H1 (cell line): ENCODE measurements around the gene GGT7. TPM values are rescaled to one million over a fixed set of nuclear protein-coding genes. Genes with fewer than 3 reads are reported as not detected.

Experiments
- BRCA1 ChIP-seq: IDR thresholded peaks from 2 replicates; pipeline ENCODE4 v1.6.1; 2012; ENCODE audit warnings: low read depth, low read length, improper control_type of control experiment
- EZH2 ChIP-seq: fragments of 200-600 bp; sonication (generic); IDR thresholded peaks from 2 replicates; pipeline ENCODE4 v1.7.1; 2012; ENCODE audit warnings: low read depth, mild to moderate bottlenecking, moderate library complexity, low read length, inconsistent platforms; ENCODE audit not compliant: severe bottlenecking
- JUND ChIP-seq: IDR thresholded peaks from 2 replicates; pipeline ENCODE4 v1.6.1; 2011; ENCODE audit warnings: mild to moderate bottlenecking, improper control_type of control experiment, low read length
- KDM4A ChIP-seq: IDR thresholded peaks from one replicate; pipeline ENCODE4 v1.7.1; 2012; ENCODE audit warnings: low read depth, mild to moderate bottlenecking, moderate library complexity, low read length, inconsistent platforms; ENCODE audit not compliant: severe bottlenecking
- KDM5A ChIP-seq: fragments of 200-600 bp; IDR thresholded peaks from 2 replicates; pipeline ENCODE4 v1.7.1; 2012; ENCODE audit warnings: mild to moderate bottlenecking, low read length, inconsistent platforms, mixed read lengths
- NRF1 ChIP-seq: IDR thresholded peaks from 2 replicates; pipeline ENCODE4 v1.6.1; 2011; ENCODE audit warnings: mild to moderate bottlenecking, low read depth, low read length, improper control_type of control experiment
- TCF12 ChIP-seq: IDR thresholded peaks from 2 replicates; pipeline ENCODE4 v1.6.1; 2011; ENCODE audit warnings: low read depth, mild to moderate bottlenecking, low read length
- polyA plus RNA-seq, 7 experiments: library from polyadenylated mRNA; depleted of rRNA in 3 of 7; stranded (reverse) in 5 of 7; unstranded in 2 of 7; fragments of >200 nt in 5 of 7; fragments of 200-250 nt in 2 of 7; gene quantifications; 1 replicate in 5 of 7; 2 replicates in 1 of 7; 4 replicates in 1 of 7; pipeline versions ENCODE4 v1.2.1 to v1.2.3, GENCODE V29; 2011 to 2013; ENCODE audit warnings: missing spikeins in 2 of 7, mixed read lengths in 2 of 7
- total RNA-seq: library from RNA; stranded (reverse); fragmentation: NEBNext Ultra II Directional; extraction: Animal tissue kit (Norgen Biotek cat#: 25700); gene quantifications from 2 replicates; pipeline ENCODE4 v1.2.1, GENCODE V29; 2021
- TF ChIP-seq, protein P1 (sequence below): IDR thresholded peaks from 2 replicates; pipeline ENCODE4 v1.6.1; 2012; ENCODE audit warnings: inconsistent platforms
- TF ChIP-seq, protein P2 (sequence below): fragments of 300-600 bp; sonication (generic); IDR thresholded peaks from 2 replicates; pipeline ENCODE4 v1.7.1; 2012; ENCODE audit warnings: low read length, moderate library complexity, mild to moderate bottlenecking, inconsistent platforms; ENCODE audit not compliant: insufficient replicate concordance

Gene GGT7
- total and polyA plus RNA-seq, 2 of the 8 experiments (the other 6 are each of a cell fraction or from before 2014, with no cell fraction given): 20.2 to 25.5 TPM

GRCh38 chr20:34825530-34826362 lies 46.9 kb downstream of the GGT7 start, which contains the start of gene NCOA6 (continued):
- TF ChIP-seq, protein P1, sequence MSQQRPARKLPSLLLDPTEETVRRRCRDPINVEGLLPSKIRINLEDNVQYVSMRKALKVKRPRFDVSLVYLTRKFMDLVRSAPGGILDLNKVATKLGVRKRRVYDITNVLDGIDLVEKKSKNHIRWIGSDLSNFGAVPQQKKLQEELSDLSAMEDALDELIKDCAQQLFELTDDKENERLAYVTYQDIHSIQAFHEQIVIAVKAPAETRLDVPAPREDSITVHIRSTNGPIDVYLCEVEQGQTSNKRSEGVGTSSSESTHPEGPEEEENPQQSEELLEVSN: peak; percentile 49; the same call in 1 of the 2 replicates
- TF ChIP-seq BRCA1: no peak
- TF ChIP-seq EZH2: no peak
- no peak for TF ChIP-seq NRF1
- TF ChIP-seq TCF12: no peak
- TF ChIP-seq, protein P2, sequence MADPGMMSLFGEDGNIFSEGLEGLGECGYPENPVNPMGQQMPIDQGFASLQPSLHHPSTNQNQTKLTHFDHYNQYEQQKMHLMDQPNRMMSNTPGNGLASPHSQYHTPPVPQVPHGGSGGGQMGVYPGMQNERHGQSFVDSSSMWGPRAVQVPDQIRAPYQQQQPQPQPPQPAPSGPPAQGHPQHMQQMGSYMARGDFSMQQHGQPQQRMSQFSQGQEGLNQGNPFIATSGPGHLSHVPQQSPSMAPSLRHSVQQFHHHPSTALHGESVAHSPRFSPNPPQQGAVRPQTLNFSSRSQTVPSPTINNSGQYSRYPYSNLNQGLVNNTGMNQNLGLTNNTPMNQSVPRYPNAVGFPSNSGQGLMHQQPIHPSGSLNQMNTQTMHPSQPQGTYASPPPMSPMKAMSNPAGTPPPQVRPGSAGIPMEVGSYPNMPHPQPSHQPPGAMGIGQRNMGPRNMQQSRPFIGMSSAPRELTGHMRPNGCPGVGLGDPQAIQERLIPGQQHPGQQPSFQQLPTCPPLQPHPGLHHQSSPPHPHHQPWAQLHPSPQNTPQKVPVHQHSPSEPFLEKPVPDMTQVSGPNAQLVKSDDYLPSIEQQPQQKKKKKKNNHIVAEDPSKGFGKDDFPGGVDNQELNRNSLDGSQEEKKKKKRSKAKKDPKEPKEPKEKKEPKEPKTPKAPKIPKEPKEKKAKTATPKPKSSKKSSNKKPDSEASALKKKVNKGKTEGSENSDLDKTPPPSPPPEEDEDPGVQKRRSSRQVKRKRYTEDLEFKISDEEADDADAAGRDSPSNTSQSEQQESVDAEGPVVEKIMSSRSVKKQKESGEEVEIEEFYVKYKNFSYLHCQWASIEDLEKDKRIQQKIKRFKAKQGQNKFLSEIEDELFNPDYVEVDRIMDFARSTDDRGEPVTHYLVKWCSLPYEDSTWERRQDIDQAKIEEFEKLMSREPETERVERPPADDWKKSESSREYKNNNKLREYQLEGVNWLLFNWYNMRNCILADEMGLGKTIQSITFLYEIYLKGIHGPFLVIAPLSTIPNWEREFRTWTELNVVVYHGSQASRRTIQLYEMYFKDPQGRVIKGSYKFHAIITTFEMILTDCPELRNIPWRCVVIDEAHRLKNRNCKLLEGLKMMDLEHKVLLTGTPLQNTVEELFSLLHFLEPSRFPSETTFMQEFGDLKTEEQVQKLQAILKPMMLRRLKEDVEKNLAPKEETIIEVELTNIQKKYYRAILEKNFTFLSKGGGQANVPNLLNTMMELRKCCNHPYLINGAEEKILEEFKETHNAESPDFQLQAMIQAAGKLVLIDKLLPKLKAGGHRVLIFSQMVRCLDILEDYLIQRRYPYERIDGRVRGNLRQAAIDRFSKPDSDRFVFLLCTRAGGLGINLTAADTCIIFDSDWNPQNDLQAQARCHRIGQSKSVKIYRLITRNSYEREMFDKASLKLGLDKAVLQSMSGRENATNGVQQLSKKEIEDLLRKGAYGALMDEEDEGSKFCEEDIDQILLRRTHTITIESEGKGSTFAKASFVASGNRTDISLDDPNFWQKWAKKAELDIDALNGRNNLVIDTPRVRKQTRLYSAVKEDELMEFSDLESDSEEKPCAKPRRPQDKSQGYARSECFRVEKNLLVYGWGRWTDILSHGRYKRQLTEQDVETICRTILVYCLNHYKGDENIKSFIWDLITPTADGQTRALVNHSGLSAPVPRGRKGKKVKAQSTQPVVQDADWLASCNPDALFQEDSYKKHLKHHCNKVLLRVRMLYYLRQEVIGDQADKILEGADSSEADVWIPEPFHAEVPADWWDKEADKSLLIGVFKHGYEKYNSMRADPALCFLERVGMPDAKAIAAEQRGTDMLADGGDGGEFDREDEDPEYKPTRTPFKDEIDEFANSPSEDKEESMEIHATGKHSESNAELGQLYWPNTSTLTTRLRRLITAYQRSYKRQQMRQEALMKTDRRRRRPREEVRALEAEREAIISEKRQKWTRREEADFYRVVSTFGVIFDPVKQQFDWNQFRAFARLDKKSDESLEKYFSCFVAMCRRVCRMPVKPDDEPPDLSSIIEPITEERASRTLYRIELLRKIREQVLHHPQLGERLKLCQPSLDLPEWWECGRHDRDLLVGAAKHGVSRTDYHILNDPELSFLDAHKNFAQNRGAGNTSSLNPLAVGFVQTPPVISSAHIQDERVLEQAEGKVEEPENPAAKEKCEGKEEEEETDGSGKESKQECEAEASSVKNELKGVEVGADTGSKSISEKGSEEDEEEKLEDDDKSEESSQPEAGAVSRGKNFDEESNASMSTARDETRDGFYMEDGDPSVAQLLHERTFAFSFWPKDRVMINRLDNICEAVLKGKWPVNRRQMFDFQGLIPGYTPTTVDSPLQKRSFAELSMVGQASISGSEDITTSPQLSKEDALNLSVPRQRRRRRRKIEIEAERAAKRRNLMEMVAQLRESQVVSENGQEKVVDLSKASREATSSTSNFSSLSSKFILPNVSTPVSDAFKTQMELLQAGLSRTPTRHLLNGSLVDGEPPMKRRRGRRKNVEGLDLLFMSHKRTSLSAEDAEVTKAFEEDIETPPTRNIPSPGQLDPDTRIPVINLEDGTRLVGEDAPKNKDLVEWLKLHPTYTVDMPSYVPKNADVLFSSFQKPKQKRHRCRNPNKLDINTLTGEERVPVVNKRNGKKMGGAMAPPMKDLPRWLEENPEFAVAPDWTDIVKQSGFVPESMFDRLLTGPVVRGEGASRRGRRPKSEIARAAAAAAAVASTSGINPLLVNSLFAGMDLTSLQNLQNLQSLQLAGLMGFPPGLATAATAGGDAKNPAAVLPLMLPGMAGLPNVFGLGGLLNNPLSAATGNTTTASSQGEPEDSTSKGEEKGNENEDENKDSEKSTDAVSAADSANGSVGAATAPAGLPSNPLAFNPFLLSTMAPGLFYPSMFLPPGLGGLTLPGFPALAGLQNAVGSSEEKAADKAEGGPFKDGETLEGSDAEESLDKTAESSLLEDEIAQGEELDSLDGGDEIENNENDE: no peak
- peak; percentile 43 for TF ChIP-seq KDM4A
- TF ChIP-seq KDM5A: no peak
- TF ChIP-seq JUND: no peak
